T-helper 17 cell (primary cell): ENCODE measurements around the gene SRA1. TPM values are rescaled to one million over a fixed set of nuclear protein-coding genes. Genes with fewer than 3 reads are reported as not detected.

ENCODE experiments used
- ATAC-seq: fragments of 150-1000 bp; cut with Tn5 transposase; 2 replicates; pipeline ENCODE4 v1.10.0; 2021; ENCODE audit warnings: mild to moderate bottlenecking, moderate library complexity
- DNase-seq, 3 donors: peaks; one replicate each; pipeline versions ENCODE4 v3.0.0 to v3.0.0-alpha.2; 2020 to 2021
- H3K9me3 ChIP-seq: one replicate; pipeline ENCODE4 v1.7.0; 2013; ENCODE audit warnings: low read length, mild to moderate bottlenecking; ENCODE audit not compliant: control insufficient read depth, poor library complexity, severe bottlenecking
- H3K27ac Mint-ChIP-seq: one replicate; pipeline ENCODE4 v1.8.0; 2022; ENCODE audit warnings: mild to moderate bottlenecking, moderate library complexity, mixed read lengths
- H3K27me3 Mint-ChIP-seq: one replicate; pipeline ENCODE4 v1.8.0; 2022; ENCODE audit warnings: mixed read lengths
- H3K36me3 Mint-ChIP-seq: one replicate; pipeline ENCODE4 v1.8.0; 2022; ENCODE audit warnings: low read depth, mixed read lengths
- H3K4me1 Mint-ChIP-seq: one replicate; pipeline ENCODE4 v1.8.0; 2022; ENCODE audit warnings: mild to moderate bottlenecking, mixed read lengths
- H3K4me3 Mint-ChIP-seq: one replicate; pipeline ENCODE4 v1.8.0; 2022; ENCODE audit warnings: mild to moderate bottlenecking, moderate library complexity, mixed read lengths
- total RNA-seq, 4 donors: library from RNA in 2 of 4; stranded (reverse) in 2 of 4; gene quantifications; one replicate each; pipeline ENCODE4 v1.2.3 and lab custom pipeline; 2022 to 2026

Gene SRA1
- total RNA-seq, 2 donors from 2014 or later = 29.9 to 33.2 TPM

DNA sequence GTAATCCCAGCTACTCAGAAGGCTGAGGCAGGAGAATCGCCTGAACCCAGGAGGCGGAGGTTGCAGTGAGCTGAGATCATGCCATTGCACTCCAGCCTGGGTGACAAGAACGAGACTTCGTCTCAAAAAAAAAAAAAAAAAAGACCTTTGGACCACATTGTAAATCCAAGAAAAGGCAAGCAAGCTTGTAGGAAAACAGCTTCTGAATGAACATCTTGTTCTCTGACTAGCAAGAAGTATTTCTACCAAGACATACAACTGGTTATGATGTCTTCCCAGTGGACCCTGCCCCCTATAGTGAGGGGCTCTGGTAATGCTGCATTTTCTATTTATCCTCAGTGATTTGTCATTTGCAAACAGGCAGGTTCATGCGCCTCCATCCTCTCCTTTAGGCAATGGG is 14.3 kb downstream of the SRA1 start:
- Mint-ChIP-seq H3K4me3 (no peak overlapping the region), H3K27ac (no peak overlapping the region), H3K36me3 (peaks cover 8% of the 10 kb centered on the region), H3K27me3 (no peaks in the 10 kb centered on the region), H3K4me1 (peaks cover 13% of the 10 kb centered on the region)
- DNase-seq (no peak), ATAC-seq (no peak)
- H3K9me3 ChIP-seq = no peaks in the 10 kb centered on the region

DNA sequence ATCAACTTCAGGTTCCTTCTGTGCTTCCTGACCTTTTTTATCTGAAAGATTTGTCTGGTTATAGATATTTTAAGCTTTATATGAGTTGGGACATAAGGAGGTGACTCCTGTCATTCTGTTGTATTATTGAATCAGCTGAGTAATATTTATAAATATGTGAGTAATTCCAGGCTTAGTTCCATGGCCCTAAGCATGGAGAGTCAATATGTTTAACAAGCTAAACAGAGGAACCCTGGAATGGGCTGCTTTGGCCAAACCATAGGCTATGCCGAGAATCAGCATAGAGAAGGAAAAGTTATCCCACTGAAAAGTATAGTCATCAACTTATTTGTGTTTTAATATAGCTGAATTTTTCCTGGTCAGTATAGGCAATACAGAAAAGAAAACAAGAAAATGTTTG is 17.0 kb downstream of the SRA1 start:
- Mint-ChIP-seq H3K36me3 (peaks cover 8% of the 10 kb centered on the region), H3K27ac (no peak overlapping the region), H3K4me1 (peaks cover 4% of the 10 kb centered on the region), H3K4me3 (no peak overlapping the region), H3K27me3 (no peaks in the 10 kb centered on the region)
- no peak for ATAC-seq
- DNase-seq = no peak
- H3K9me3 ChIP-seq = no peaks in the 10 kb centered on the region

DNA sequence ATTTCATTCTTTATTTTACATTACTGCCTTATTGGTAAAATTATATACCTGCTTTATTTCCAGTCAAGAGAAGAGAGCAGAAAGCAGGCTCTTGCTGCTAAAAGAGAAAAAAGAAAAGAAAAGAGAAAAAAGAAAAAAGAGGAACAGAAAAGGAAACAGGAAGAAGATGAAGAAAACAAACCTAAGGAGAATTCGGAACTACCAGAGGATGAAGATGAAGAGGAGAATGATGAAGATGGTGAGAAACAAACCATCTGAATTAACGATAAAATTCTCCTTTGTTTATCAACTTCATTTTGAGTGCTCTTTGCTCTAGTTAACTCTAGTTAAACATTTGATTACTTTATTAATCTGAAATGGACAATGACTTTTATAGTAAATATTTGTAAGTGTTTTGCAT is 33.3 kb downstream of the SRA1 start:
- ATAC-seq = no peak
- Mint-ChIP-seq H3K36me3 (peaks cover 13% of the 10 kb centered on the region), H3K4me3 (no peak overlapping the region), H3K4me1 (peaks cover 6% of the 10 kb centered on the region), H3K27me3 (no peaks in the 10 kb centered on the region), H3K27ac (peak overlapping the region; percentile 41)
- H3K9me3 ChIP-seq = no peaks in the 10 kb centered on the region
- no peak for DNase-seq

DNA sequence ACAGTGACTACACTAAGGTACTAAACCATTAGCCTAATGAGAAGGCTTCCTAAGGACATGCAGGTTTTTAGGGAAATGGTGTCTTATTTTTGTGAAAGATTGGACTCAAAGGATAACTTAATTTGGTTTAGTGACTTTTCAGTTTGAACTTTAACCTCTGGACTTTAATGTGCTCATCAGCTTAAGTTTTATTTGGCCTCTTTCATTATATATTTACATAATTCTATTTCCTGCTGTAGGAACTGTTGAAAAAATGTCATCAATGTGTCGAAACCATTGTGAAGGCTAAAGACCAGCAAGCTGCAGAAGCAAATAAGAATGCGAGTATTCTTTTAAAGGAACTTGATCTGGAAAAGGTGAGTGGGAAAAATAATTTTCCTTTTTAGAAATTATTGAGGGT is 44.1 kb downstream of the SRA1 start:
- Mint-ChIP-seq H3K4me3 (no peak overlapping the region), H3K27ac (peak overlapping the region; percentile 66), H3K36me3 (peaks cover 3% of the 10 kb centered on the region), H3K4me1 (peaks cover 3% of the 10 kb centered on the region), H3K27me3 (no peaks in the 10 kb centered on the region)
- no peak for DNase-seq
- ATAC-seq = no peak
- no peaks in the 10 kb centered on the region for H3K9me3 ChIP-seq

DNA sequence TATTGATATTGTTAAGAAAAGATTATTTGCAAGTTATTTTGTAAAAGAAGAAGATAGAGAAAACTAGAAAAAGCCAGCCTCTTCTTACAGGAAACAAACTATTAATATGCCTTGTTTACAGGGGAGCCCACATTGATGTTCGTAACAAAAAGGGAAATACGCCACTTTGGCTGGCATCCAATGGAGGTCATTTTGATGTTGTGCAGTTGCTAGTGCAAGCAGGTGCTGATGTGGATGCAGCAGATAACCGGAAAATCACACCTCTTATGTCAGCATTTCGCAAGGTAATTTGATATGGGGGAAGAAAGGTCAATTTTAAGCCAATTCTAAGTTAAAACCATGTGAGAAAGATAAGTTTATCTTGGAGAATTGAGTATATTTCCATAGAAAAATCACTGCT is 47.4 kb downstream of the SRA1 start:
- Mint-ChIP-seq H3K4me3 (no peak overlapping the region), H3K27ac (no peak overlapping the region), H3K4me1 (peaks cover 3% of the 10 kb centered on the region), H3K36me3 (peaks cover 3% of the 10 kb centered on the region), H3K27me3 (no peaks in the 10 kb centered on the region)
- DNase-seq (no peak), ATAC-seq (no peak)
- H3K9me3 ChIP-seq = no peaks in the 10 kb centered on the region

DNA sequence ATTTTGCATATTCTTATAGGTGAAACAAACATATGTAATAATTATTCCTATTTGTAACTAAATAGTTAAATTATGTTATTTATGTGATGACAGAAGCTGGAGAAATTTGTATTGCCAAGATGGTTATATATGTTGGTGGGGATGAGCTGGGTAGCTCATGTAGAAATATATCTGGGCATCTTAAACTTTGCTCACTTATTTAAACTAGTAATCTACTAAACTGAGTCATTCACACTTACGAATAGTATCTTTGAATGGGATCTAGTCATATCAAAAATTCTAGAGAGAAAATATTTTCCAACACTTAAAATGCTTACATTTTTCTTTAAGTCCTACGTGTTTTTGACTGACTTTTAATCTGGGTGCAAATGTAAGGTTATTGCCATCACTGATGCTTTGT is 54.4 kb downstream of the SRA1 start:
- peaks cover 4% of the 10 kb centered on the region for H3K4me1 Mint-ChIP-seq
- H3K36me3 Mint-ChIP-seq = no peaks in the 10 kb centered on the region
- H3K4me3 Mint-ChIP-seq = no peak overlapping the region
- no peaks in the 10 kb centered on the region for H3K27me3 Mint-ChIP-seq
- ATAC-seq (no peak), DNase-seq (no peak)
- H3K9me3 ChIP-seq = no peaks in the 10 kb centered on the region
- H3K27ac Mint-ChIP-seq = peak overlapping the region; percentile 6

Other genes with a start within 250 kb of the SRA1 start
- 1 to 10 TPM; 3.2 to 7.3 TPM for gene HBEGF, start 210.9 kb downstream of the SRA1 start, total RNA-seq
- not detected for gene SLC4A9, start 197.3 kb downstream of the SRA1 start, total RNA-seq
- 100 to 1,000 TPM; 223 to 228 TPM for gene ANKHD1, start 155.6 kb downstream of the SRA1 start, total RNA-seq
- gene EIF4EBP3, start 9.8 kb downstream of the SRA1 start, total RNA-seq = 10 to 100 TPM in 1 of 2 donors, 1 to 10 TPM in 1; 9.1 to 14.0 TPM
- gene APBB3, start 7.1 kb upstream of the SRA1 start, total RNA-seq = 10 to 100 TPM; 47.5 to 59.0 TPM
- 10 to 100 TPM; 43.2 to 45.0 TPM for gene SLC35A4, start 7.4 kb upstream of the SRA1 start, total RNA-seq
- gene CD14, start 75.7 kb upstream of the SRA1 start, total RNA-seq = 1 to 10 TPM; 1.4 to 9.2 TPM
- 10 to 100 TPM; 18.3 to 23.1 TPM for gene TMCO6, start 82.0 kb upstream of the SRA1 start, total RNA-seq
- gene NDUFA2, start 90.2 kb upstream of the SRA1 start, total RNA-seq = 10 to 100 TPM; 40.7 to 46.2 TPM
- 100 to 1,000 TPM; 168 to 172 TPM for gene IK, start 90.4 kb upstream of the SRA1 start, total RNA-seq
- gene WDR55, start 107.4 kb upstream of the SRA1 start, total RNA-seq = 10 to 100 TPM; 34.8 to 36.3 TPM
- gene DND1, start 116.1 kb upstream of the SRA1 start, total RNA-seq = 1 to 10 TPM; 1.2 to 1.9 TPM
- 10 to 100 TPM; 44.8 to 49.3 TPM for gene HARS1, start 133.9 kb upstream of the SRA1 start, total RNA-seq
- 10 to 100 TPM; 33.5 to 34.9 TPM for gene HARS2, start 134.0 kb upstream of the SRA1 start, total RNA-seq
- gene ZMAT2, start 143.0 kb upstream of the SRA1 start, total RNA-seq = 10 to 100 TPM; 40.9 to 41.5 TPM
- not detected for gene PCDHA1, start 228.7 kb upstream of the SRA1 start, total RNA-seq
- gene PCDHA2, start 237.4 kb upstream of the SRA1 start, total RNA-seq = not detected
- not detected for gene PCDHA3, start 243.6 kb upstream of the SRA1 start, total RNA-seq
- not detected for gene PCDHA4, start 249.6 kb upstream of the SRA1 start, total RNA-seq